SK-N-SH (cell line): ENCODE results near the gene ADAMTS19. TPM values are rescaled to one million over a fixed set of nuclear protein-coding genes. Genes with fewer than 3 reads are reported as not detected.

Source experiments
- CTCF ChIA-PET: fragments of 300-600, 350-600 bp; formaldehyde crosslinking; extraction: SDS; loops from one replicate; lab custom pipeline; 2021; lab: Yijun Ruan, JAX
- POLR2A ChIA-PET: fragments of 350-600 bp; sonication (Branson Sonifier 250); formaldehyde crosslinking; extraction: SDS; loops from one replicate; lab custom pipeline; 2020; ENCODE audit warnings: antibody characterized with exemption, inconsistent platforms; lab: Yijun Ruan, JAX
- DNase-seq: peaks from one replicate; pipeline ENCODE4 v3.0.0; 2012
- H2AFZ ChIP-seq: fragments of 200-600 bp; sonication (generic); 2 replicates; pipeline ENCODE4 v1.8.1; 2016; ENCODE audit warnings: antibody characterized with exemption, mild to moderate bottlenecking, low read depth
- H3F3A ChIP-seq: fragments of 200-600 bp; sonication (generic); replicated peaks from 2 replicates; pipeline ENCODE3; 2016; ENCODE audit warnings: antibody characterized with exemption, mild to moderate bottlenecking; ENCODE audit not compliant: insufficient read depth
- H3K27ac ChIP-seq, 2 experiments: fragments of 200-500 bp in 1 of 2; fragments of 200-600 bp in 1 of 2; sonication (Bioruptor generic) in 1 of 2; sonication (generic), shearing (Covaris generic) in 1 of 2; 2 replicates each; pipeline versions ENCODE4 v1.5.1 to v1.6.1; 2014 to 2016; ENCODE audit warnings: low read depth in 2 of 2, inconsistent platforms in 1 of 2, low read length in 1 of 2, mild to moderate bottlenecking in 1 of 2, mixed read lengths in 1 of 2
- H3K27me3 ChIP-seq: fragments of 200-600 bp; sonication (generic), shearing (Covaris generic); 2 replicates; pipeline ENCODE4 v1.6.1; 2016; ENCODE audit warnings: mixed run types; ENCODE audit not compliant: insufficient read depth
- H3K36me3 ChIP-seq, 2 experiments: fragments of 200-500 bp in 1 of 2; fragments of 200-600 bp in 1 of 2; sonication (Bioruptor generic) in 1 of 2; sonication (generic) in 1 of 2; replicated peaks in 1 of 2; 2 replicates each; pipeline versions ENCODE3 to v1.5.1; 2014 to 2016; ENCODE audit warnings: low read length in 1 of 2, mild to moderate bottlenecking in 1 of 2; ENCODE audit not compliant: insufficient read depth in 2 of 2, control insufficient read depth in 1 of 2
- H3K4me1 ChIP-seq, 2 experiments: fragments of 200-500 bp in 1 of 2; fragments of 200-600 bp in 1 of 2; sonication (Bioruptor generic) in 1 of 2; sonication (generic), shearing (Covaris generic) in 1 of 2; 2 replicates each; pipeline versions ENCODE4 v1.5.1 to v1.6.1; 2014 to 2016; ENCODE audit warnings: low read depth in 1 of 2, low read length in 1 of 2, mixed run types in 1 of 2; ENCODE audit not compliant: insufficient read depth in 2 of 2, control insufficient read depth in 1 of 2
- H3K4me2 ChIP-seq: fragments of 200-600 bp; sonication (generic), shearing (Covaris generic); 2 replicates; pipeline ENCODE4 v1.6.1; 2017; ENCODE audit warnings: mixed run types
- H3K4me3 ChIP-seq, 2 experiments: fragments of 200-500 bp in 1 of 2; fragments of 200-600 bp in 1 of 2; sonication (Bioruptor generic) in 1 of 2; sonication (generic), shearing (Covaris generic) in 1 of 2; 2 replicates each; pipeline versions ENCODE4 v1.5.1 to v1.8.1; 2014 to 2016; ENCODE audit warnings: low read depth in 2 of 2, inconsistent platforms in 1 of 2, low read length in 1 of 2, mild to moderate bottlenecking in 1 of 2, mixed read lengths in 1 of 2, moderate library complexity in 1 of 2
- H3K79me2 ChIP-seq: fragments of 200-600 bp; sonication (generic); 2 replicates; pipeline ENCODE4 v1.8.1; 2017; ENCODE audit warnings: mild to moderate bottlenecking; ENCODE audit not compliant: insufficient read depth
- H3K9ac ChIP-seq: fragments of 200-600 bp; sonication (generic); 2 replicates; pipeline ENCODE4 v1.6.1; 2017; ENCODE audit warnings: mixed run types
- H3K9me2 ChIP-seq: fragments of 200-600 bp; sonication (generic); 2 replicates; pipeline ENCODE4 v1.6.1; 2017; ENCODE audit warnings: mixed run types
- H3K9me3 ChIP-seq: fragments of 200-600 bp; sonication (generic); 2 replicates; pipeline ENCODE4 v1.6.1; 2017; ENCODE audit warnings: mixed run types, mild to moderate bottlenecking, moderate library complexity
- H4K20me1 ChIP-seq: fragments of 200-600 bp; sonication (generic); 2 replicates; pipeline ENCODE4 v1.6.1; 2017; ENCODE audit warnings: mild to moderate bottlenecking, mixed run types; ENCODE audit not compliant: insufficient read depth
- CHD2 ChIP-seq: fragments of 150-350 bp; IDR thresholded peaks from 2 replicates; pipeline ENCODE4 v1.6.1; 2018; ENCODE audit warnings: low read length; ENCODE audit not compliant: partially characterized antibody
- EZH2phosphoT487 ChIP-seq: fragments of 200-600 bp; sonication (generic); IDR thresholded peaks from 2 replicates; pipeline ENCODE4 v1.6.1; 2017; ENCODE audit warnings: low read depth, mixed run types, mild to moderate bottlenecking, antibody characterized with exemption, moderate library complexity, borderline replicate concordance
- FOXJ3 ChIP-seq: sonication (generic); formaldehyde crosslinking; IDR thresholded peaks from 2 replicates; pipeline ENCODE4 v1.5.1; 2020; ENCODE audit warnings: mild to moderate bottlenecking, missing genetic modification reagents
- GABPA ChIP-seq: IDR thresholded peaks from 2 replicates; pipeline ENCODE4 v1.4.0; 2012; ENCODE audit warnings: low read depth, mild to moderate bottlenecking
- GATA2 ChIP-seq: sonication (generic); formaldehyde crosslinking; IDR thresholded peaks from 2 replicates; pipeline ENCODE4 v1.5.0; 2020; ENCODE audit warnings: mild to moderate bottlenecking, missing genetic modification reagents
- MEF2A ChIP-seq: IDR thresholded peaks from 2 replicates; pipeline ENCODE4 v1.4.0; 2012; ENCODE audit warnings: low read depth, borderline replicate concordance
- NRF1 ChIP-seq: IDR thresholded peaks from 2 replicates; pipeline ENCODE4 v1.6.1; 2012; ENCODE audit warnings: low read depth, mild to moderate bottlenecking, low read length
- POLR2AphosphoS5 ChIP-seq: IDR thresholded peaks from 2 replicates; pipeline ENCODE4 v1.6.1; 2012; ENCODE audit warnings: low read depth, low read length
- RFX5 ChIP-seq: IDR thresholded peaks from 2 replicates; pipeline ENCODE4 v1.6.1; 2012; ENCODE audit warnings: mild to moderate bottlenecking, improper control_type of control experiment, low read length
- SMC3 ChIP-seq: IDR thresholded peaks from 2 replicates; pipeline ENCODE4 v1.6.1; 2012; ENCODE audit warnings: low read depth, low read length, improper control_type of control experiment
- TAF1 ChIP-seq: IDR thresholded peaks from 2 replicates; pipeline ENCODE4 v1.6.1; 2012; ENCODE audit warnings: low read depth, mild to moderate bottlenecking, low read length, moderate library complexity, borderline replicate concordance
- TCF12 ChIP-seq: IDR thresholded peaks from 2 replicates; pipeline ENCODE4 v1.4.0; 2012
- USF1 ChIP-seq: IDR thresholded peaks from 2 replicates; pipeline ENCODE4 v1.4.0; 2012; ENCODE audit warnings: low read depth, borderline replicate concordance
- YY1 ChIP-seq: IDR thresholded peaks from 2 replicates; pipeline ENCODE4 v1.4.0; 2012; ENCODE audit warnings: low read depth, mild to moderate bottlenecking
- WGBS: methylation state at CpG from one replicate; pipeline ENCODE4 v1.1.6; 2017; ENCODE audit warnings: low lambda C conversion rate; 5-methylcytosine and 5-hydroxymethylcytosine counted together
- polyA plus RNA-seq, 3 experiments: library from polyadenylated mRNA; depleted of rRNA; stranded (reverse); fragments of >200 nt; gene quantifications; 2 replicates each; pipeline ENCODE4 v1.2.3, GENCODE V29; 2012
- TF ChIP-seq, protein P1 (sequence below): fragments of 200-600 bp; sonication (generic); IDR thresholded peaks from 2 replicates; pipeline ENCODE4 v1.6.1; 2017; ENCODE audit warnings: antibody characterized with exemption, mild to moderate bottlenecking, moderate library complexity
- TF ChIP-seq, protein P2 (sequence below): IDR thresholded peaks from 2 replicates; pipeline ENCODE4; 2012

The ADAMTS19 gene
- polyA plus RNA-seq, 1 of the 3 experiments (the other 2 are of a cell fraction): 0.10 TPM

DNA sequence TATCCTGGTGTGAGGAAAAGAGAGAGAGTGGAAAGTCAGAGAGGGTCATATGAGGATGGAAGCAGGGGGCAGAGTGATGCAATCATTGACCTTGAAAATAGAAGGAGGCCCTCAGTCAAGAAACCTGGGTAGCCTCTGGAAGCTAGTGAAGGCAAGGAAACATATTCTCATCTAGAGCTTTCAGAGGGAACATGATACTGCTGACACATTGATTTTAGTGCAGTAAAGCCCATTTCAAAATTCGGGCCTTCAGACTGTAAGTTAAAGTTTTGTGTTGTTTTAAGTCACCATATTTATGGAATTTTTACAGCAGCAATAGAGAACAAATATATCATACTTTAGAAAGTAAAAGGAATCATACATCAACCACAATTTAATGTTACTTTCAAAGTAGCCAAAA is 87.0 kb downstream of the ADAMTS19 start:
- H3K79me2 ChIP-seq: no peaks in the 10 kb centered on the region
- no peaks in the 10 kb centered on the region for H3K4me1 ChIP-seq
- H2AFZ ChIP-seq: no peak overlapping the region
- no peak overlapping the region for H3K4me3 ChIP-seq
- no peaks in the 10 kb centered on the region for H3F3A ChIP-seq
- H3K36me3 ChIP-seq: no peaks in the 10 kb centered on the region
- DNase-seq: no peak
- ChIA-PET POLR2A (no interaction called here), CTCF (no interaction called here)
- H3K4me2 ChIP-seq: no peak overlapping the region
- H4K20me1 ChIP-seq: no peaks in the 10 kb centered on the region
- 0% methylated on average over 1 of the region's 1 CpG for WGBS
- H3K27me3 ChIP-seq: no peaks in the 10 kb centered on the region; the same call in 1 of the 2 replicates
- H3K9me3 ChIP-seq: no peaks in the 10 kb centered on the region
- TF ChIP-seq POLR2AphosphoS5 (no peak), USF1 (no peak), SMC3 (no peak), GATA2 (CRISPR knock-in tag) (no peak), NRF1 (no peak), YY1 (no peak), TCF12 (no peak)
- H3K9me2 ChIP-seq: no peaks in the 10 kb centered on the region
- H3K9ac ChIP-seq: no peak overlapping the region
- H3K27ac ChIP-seq: no peak overlapping the region

GRCh38 chr5:129554134-129554904 is 94.2 kb downstream of the ADAMTS19 start:
- H3K79me2 ChIP-seq: no peaks in the 10 kb centered on the region
- 4% methylated on average over 2 of the region's 2 CpGs for WGBS
- H3K36me3 ChIP-seq: no peaks in the 10 kb centered on the region
- TF ChIP-seq, protein P1, sequence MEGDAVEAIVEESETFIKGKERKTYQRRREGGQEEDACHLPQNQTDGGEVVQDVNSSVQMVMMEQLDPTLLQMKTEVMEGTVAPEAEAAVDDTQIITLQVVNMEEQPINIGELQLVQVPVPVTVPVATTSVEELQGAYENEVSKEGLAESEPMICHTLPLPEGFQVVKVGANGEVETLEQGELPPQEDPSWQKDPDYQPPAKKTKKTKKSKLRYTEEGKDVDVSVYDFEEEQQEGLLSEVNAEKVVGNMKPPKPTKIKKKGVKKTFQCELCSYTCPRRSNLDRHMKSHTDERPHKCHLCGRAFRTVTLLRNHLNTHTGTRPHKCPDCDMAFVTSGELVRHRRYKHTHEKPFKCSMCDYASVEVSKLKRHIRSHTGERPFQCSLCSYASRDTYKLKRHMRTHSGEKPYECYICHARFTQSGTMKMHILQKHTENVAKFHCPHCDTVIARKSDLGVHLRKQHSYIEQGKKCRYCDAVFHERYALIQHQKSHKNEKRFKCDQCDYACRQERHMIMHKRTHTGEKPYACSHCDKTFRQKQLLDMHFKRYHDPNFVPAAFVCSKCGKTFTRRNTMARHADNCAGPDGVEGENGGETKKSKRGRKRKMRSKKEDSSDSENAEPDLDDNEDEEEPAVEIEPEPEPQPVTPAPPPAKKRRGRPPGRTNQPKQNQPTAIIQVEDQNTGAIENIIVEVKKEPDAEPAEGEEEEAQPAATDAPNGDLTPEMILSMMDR: no peak
- TF ChIP-seq CHD2 (no peak), NRF1 (no peak), EZH2phosphoT487 (no peak), TCF12 (no peak), GABPA (no peak), TAF1 (no peak), SMC3 (no peak), RFX5 (no peak), FOXJ3 (no peak), MEF2A (no peak)
- TF ChIP-seq, protein P2, sequence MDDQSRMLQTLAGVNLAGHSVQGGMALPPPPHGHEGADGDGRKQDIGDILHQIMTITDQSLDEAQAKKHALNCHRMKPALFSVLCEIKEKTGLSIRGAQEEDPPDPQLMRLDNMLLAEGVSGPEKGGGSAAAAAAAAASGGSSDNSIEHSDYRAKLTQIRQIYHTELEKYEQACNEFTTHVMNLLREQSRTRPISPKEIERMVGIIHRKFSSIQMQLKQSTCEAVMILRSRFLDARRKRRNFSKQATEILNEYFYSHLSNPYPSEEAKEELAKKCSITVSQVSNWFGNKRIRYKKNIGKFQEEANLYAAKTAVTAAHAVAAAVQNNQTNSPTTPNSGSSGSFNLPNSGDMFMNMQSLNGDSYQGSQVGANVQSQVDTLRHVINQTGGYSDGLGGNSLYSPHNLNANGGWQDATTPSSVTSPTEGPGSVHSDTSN: no peak
- no peaks in the 10 kb centered on the region for H3K4me1 ChIP-seq
- no peak overlapping the region for H2AFZ ChIP-seq
- DNase-seq: no peak
- H3K4me2 ChIP-seq: no peak overlapping the region
- no peak overlapping the region for H3K4me3 ChIP-seq
- no peaks in the 10 kb centered on the region for H3F3A ChIP-seq
- H3K9ac ChIP-seq: no peak overlapping the region
- no peaks in the 10 kb centered on the region for H3K9me2 ChIP-seq
- H3K9me3 ChIP-seq: no peaks in the 10 kb centered on the region
- H3K27ac ChIP-seq: no peak overlapping the region
- H4K20me1 ChIP-seq: no peaks in the 10 kb centered on the region
- POLR2A ChIA-PET: no interaction called here
- H3K27me3 ChIP-seq: no peaks in the 10 kb centered on the region
- CTCF ChIA-PET: no interaction called here
